AG20443 (cell line): Measurements from ENCODE around the gene PEX19.
"Not testable (repeated sequence)": the region's sequence is repeated elsewhere in the genome, so short reads cannot be mapped to it uniquely, and the experiment has no call there.

Experiments used
- DNase-seq: peaks from one replicate; pipeline ENCODE4 v3.0.0; 2012; ENCODE audit warnings: low spot score, mixed read lengths

The PEX19 gene, protein sequence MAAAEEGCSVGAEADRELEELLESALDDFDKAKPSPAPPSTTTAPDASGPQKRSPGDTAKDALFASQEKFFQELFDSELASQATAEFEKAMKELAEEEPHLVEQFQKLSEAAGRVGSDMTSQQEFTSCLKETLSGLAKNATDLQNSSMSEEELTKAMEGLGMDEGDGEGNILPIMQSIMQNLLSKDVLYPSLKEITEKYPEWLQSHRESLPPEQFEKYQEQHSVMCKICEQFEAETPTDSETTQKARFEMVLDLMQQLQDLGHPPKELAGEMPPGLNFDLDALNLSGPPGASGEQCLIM

DNA sequence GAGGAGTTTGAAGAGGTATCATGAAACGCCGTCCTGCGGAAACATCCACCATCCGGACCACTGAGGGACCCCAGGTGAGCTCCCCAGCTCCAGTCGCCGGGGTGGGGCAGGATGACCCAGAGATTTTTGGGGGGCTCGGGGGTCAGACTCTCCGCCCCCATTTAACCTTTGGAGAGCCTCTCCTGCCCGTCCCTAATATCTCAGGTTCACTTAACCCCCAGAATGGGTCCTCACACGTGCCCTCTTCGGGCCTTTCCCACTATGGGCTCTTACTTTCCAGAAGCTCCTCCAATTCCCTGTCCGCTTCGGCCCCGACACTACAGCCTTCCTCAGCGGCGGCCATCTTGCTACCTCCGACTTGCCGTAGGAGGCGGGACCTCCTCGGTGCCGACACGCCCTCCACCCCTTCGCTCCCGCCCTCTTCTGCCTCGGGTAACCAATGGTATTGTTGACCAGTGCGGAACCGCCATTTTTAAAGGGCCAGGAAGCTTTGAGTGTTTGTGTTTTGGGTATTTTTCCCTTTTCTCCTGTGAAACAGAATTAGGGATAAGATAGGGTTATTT is at the start of gene PEX19:
PEX19 (minus strand) TSS at position 352 of the 563 bp plus-strand sequence; CDS start at position 343, 9 bp downstream.
- DNase-seq: peak; percentile 99

- DNase-seq: no peak
Observed at GRCh38 chr1:160332516-160332915, 47.6 kb upstream of the PEX19 start.

GRCh38 chr1:160330119-160330518 is 45.2 kb upstream of the PEX19 start:
- no peak for DNase-seq

DNA sequence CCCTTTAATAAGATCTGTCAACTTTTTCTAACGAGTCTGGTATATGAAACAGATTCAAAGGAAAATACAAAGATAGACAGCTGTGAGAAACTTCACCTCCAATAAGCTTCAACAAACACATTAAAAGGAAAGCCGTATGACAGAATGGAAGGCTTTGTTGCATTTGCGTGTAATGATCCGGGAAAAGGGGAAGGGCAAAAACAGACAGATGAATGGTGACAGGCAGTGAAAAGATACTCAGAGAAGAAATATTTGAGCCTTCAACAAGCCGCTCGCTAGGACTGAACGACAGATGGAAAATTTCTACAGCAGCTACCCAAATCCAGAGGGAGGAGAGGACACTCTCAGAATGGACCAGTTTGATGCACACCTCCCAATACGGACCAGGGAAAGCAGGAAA is 43.3 kb upstream of the PEX19 start:
- DNase-seq: no peak

GRCh38 chr1:160326418-160326817 is 41.5 kb upstream of the PEX19 start:
- DNase-seq: no peak

DNA sequence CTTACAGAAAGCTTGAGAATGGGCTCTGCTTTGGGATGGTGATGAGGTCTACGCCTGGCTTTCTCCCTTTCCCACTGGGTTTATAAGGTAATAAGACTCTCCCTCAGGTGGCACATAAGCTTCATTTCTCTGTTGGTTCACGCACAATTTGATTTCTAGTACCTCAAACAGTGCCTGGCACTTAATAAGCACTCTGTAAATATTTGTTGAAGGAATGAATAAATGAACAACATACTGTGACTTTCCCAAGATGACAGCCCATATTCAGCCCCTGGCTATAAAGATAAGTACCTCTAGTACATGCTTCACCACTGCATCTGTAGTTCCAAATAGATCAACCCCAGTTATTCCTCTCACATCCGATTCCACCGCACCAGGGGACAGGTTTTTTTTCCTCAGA is 40.3 kb upstream of the PEX19 start:
- DNase-seq: no peak

DNA sequence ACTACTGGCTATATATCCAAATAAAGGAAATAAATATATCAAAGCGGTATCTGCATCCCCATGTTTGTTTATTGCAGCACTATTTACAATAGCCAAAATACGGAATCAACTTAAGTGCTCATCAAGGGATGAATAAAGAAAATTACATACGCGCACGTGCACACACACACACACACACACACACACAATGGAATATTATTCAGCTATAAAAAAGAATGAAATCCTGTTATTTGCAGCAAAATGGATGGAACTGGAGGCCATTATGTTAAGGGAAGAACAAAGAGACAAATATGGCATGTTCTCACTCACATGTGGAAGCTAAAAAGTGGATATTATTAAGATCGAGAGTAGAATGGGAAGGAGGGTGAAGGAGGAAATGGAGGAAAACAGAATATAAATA is 37.9 kb upstream of the PEX19 start:
- DNase-seq: no peak

GRCh38 chr1:160315359-160315758 is 30.4 kb upstream of the PEX19 start:
- DNase-seq: no peak

GRCh38 chr1:160309571-160309970 is 24.6 kb upstream of the PEX19 start:
- no peak for DNase-seq

GRCh38 chr1:160309185-160309557 is 24.2 kb upstream of the PEX19 start:
- peak; percentile 14 for DNase-seq

DNA sequence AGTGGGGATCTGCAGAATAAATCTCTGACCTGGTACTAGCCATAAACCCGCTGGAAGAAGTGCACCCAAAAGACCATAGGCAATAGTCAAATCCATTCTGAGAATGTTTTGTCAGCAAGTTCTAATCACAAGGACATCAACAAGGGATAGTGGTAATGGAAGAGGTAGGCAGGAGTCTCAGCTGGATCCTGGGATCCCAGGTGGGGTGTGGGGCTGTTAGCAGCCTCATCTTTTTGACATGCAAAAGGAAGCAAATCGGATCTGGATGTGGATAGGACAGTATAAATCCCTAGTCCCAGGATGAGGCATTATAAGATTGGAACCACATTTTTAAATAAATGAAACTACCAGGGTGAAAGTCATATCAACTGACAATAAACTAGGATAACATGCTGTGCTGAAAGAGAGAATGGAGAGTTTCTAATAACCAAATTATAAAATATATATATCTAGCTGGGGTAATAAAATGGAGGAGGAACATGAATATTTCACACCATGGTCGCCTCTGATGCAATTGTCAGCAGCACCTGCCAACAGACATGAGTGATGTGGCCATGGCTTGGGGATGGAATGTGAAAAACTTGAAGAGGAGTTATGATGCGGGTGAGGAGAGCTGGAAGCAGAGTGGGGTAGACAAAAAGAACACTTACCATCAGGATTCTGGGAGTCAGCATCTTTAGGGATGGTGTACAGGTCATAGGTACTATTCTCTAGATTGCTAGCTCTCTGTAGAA is 23.7 kb upstream of the PEX19 start:
- no peak for DNase-seq

DNA sequence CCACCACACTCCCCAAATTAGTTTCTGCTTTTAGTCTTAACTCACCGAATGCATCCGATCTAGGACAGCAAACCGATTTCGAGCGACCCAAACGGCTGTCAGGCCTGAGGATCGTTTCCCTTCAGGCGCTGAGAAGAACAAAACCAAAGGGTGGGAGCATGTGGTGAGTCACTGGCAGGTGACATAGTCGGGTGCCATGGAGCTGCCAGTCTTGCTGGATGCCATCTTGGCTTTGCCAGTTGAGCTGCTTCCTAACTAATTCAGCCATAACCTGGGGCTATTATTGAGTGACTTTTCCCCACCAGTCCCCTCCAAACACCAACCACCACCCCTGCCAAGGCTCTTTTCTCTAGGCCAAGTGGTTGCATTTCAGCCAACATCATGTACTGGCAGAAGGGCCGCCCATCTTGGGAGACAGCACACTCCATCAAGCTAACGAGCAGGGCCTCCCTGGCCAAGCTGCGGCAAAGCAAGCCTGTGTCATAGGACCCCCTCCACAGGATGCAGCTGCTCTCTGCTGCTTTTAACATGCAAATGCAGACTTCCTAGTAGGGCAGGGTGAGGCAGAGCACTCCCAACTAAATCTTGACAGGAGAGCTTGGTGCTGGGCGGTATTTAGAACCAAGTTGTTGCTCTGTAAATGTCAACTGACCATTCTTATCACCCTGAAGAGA is 22.3 kb upstream of the PEX19 start:
- DNase-seq: no peak

GRCh38 chr1:160300173-160300572 is 15.2 kb upstream of the PEX19 start:
- no peak for DNase-seq

DNA sequence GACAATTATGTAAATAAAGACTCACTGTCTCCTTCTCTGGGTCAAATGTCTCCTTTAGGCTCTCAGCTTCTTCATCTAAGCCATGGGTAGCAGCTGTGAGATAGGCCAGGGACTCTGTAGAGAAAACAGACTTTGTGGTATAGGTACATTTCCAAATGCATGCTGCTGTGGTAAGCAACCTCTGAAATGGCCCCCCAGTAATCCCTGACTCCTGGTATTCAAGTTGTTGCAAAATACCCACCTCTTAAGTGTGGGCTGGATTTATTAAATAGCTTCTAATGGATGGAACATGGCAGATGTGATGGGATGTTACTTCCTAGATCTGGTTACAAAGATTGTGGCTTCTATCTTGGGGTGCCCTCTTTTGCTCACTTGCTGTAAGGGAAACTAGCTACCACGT is 11.1 kb upstream of the PEX19 start:
- DNase-seq: no peak

DNA sequence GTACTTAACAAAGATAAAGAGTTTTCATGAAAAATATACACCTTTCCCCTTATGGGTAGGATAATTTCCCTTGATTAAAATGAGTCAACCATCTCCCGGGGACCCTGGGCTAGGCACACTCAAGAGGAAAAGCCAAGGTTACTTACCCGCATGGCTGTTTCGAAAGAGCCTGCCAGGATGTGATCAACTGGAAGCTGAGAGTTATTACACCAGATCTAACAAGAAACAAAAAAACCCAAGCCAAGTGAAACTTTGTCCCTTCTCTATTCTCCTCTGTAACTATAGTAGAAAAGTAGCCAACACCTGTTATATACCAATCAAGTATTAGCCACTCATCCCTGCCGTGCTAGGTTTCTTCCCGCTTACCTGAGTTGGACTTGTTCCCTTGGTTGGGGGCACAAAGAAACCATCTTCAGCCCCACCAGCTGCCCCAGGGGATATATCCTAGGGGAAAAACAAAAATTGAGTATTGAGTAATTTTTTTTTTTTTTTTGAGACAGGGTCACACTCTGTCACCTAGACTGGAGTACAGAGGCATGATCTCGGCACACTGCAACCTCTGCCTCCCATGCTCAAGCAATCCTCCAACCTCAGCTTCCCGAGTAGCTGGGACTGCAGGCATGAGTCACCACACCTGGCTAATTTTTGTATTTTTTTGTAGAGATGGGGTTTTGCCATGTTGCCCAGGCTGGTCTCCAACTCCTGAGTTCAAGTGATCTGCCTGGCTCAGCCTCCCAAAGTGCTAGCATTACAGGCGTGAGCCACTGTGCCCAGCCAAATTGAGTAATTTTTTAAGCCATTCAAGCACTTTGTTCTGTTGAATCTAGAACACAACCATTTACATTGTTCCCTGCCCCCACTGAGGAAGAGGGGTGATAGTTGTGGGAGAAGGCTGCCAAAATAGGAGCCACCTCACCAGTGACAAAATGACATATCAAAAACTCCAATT is 8.4 kb upstream of the PEX19 start:
- DNase-seq: no peak

- DNase-seq: peak; percentile 71
Observed at GRCh38 chr1:160291248-160292220, 6.6 kb upstream of the PEX19 start.

- DNase-seq: not testable (repeated sequence)
Observed at GRCh38 chr1:160287769-160288168, 2.8 kb upstream of the PEX19 start.

DNA sequence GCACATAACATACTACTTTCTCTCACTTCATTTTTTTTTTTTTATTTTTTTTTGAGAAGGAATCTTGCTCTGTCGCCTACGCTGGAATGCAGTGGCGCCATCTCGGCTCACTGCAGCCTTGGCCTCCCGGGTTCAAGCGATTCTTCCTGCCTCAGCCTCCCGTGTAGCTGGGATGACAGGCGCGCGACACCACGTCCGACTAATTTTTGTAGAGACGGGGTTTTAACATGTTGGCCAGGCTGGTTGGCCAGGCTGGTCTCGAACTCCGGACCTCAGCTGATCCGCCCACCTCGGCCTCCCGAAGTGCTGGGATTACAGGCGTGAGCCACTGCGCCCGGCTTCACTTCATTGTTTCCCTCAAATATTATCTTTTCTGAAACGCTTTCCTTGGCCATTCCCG is 573 bp upstream of the PEX19 start:
- DNase-seq: no peak

DNA sequence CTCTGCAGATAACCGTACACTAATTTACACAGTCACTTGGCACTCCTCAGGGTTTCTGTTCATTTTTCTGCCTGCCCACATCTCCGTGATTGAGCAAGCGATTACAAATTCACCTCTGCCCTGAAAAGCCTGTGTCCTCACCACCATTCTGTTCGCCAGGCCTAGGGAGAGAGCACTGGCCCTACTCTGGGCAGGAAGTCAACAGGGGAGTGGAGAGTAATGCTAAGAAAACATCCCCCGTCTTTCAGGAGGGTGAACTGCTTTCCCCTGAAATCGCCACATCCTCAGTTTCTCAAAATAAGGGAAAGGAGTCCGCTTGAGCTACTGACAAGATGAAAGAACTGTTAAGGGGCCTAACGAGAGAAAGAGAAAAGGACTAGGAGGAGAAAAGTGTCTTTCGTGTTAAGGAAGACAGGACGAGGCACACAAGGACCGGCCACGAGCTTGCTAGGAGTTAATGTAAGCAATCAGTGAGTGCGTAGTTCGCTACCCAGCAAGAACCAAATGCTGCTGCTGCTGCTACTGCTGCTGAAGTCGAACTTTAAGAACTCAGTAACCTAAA is 632 bp downstream of the PEX19 start:
- peak; percentile 74 for DNase-seq

- DNase-seq: no peak
Observed at GRCh38 chr1:160282807-160283206, 2.1 kb downstream of the PEX19 start.
